ENCODE measurements around the gene ADARB2.

ADARB2 gene

DNA sequence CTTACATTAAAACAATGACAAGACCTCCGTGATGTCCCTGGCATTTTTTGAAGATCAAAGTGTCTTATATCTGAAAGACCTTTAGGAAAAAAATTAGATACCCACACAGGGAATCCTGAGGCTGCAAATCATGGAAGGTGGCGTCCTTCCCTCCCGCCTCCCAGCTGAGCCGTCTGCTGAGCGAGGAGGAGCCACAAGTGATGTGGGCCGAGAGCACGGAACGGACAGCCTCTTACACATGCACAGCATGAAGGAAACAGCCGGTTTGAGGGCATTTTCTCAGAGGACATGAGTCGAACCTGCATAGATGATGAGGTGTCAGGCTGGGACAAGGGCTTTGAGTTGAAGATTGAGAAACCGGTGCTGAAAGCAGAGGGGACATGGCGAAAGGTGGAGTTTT is 163.3 kb downstream of the ADARB2 start:
- H3K4me1 ChIP-seq (ENCODE audit: insufficient read depth, low read length), result no peaks in the 10 kb centered on the region
- H3K9me3 ChIP-seq (ENCODE audit: control insufficient read depth, insufficient read depth, low read length), result 0 out of 2 replicates have a peak, but pooled peaks cover 3% of the 10 kb centered on the region
- H3K36me3 ChIP-seq (ENCODE audit: insufficient read depth, low read length), result no peaks in the 10 kb centered on the region
- no peak overlapping the region for H3K9ac ChIP-seq (ENCODE audit: low read depth, low read length)

DNA sequence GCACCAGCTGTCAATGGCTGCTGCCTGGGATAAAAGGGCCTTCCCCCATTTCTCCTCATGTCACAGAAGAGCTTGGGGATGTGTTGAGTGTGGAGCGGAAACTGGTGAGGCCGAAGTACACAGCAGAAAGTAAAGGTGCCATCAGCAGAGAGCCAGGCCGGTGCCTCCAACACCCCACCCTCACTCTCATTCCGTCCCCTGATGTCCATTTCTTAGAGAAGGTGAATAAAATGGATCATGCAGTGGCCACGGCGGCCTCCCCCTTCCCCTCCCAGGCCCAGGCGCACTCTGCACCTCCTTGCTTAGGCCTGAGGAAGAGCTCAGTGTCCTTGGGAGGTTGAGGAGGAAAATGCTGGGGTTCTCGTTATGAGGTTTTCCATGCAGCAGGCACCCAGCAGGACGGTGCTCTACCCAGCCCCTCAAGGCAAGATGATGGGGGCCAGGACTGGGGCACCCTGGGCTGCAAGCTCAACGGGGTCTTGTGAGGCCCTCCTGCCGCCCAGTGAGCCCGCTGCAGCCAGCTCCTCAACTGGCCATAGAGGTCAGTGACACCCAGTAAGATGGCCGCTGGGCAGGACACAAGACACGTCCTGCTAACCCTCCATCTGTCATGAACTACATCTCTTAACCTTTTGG is 163.9 kb downstream of the ADARB2 start:
- Histone ChIP-seq H3K9ac (ENCODE audit: low read depth, low read length) (no peak overlapping the region), H3K36me3 (ENCODE audit: insufficient read depth, low read length) (no peaks in the 10 kb centered on the region), H3K9me3 (ENCODE audit: control insufficient read depth, insufficient read depth, low read length) (0 out of 2 replicates have a peak, but pooled peaks cover 3% of the 10 kb centered on the region), H3K4me1 (ENCODE audit: insufficient read depth, low read length) (no peaks in the 10 kb centered on the region)

- Histone ChIP-seq H3K9ac (ENCODE audit: low read depth, low read length) (no peak overlapping the region), H3K4me1 (ENCODE audit: insufficient read depth, low read length) (no peaks in the 10 kb centered on the region), H3K36me3 (ENCODE audit: insufficient read depth, low read length) (no peaks in the 10 kb centered on the region), H3K9me3 (ENCODE audit: control insufficient read depth, insufficient read depth, low read length) (0 out of 2 replicates have a peak, but pooled peaks cover 3% of the 10 kb centered on the region)
Measured at GRCh38 chr10:1572519-1573333, 164.6 kb downstream of the ADARB2 start.

GRCh38 chr10:1571587-1572237 is 165.6 kb downstream of the ADARB2 start:
- no peaks in the 10 kb centered on the region for H3K36me3 ChIP-seq (ENCODE audit: insufficient read depth, low read length)
- H3K9me3 ChIP-seq (ENCODE audit: control insufficient read depth, insufficient read depth, low read length), result 0 out of 2 replicates have a peak, but pooled peaks cover 3% of the 10 kb centered on the region
- no peaks in the 10 kb centered on the region for H3K4me1 ChIP-seq (ENCODE audit: insufficient read depth, low read length)
- no peak overlapping the region for H3K9ac ChIP-seq (ENCODE audit: low read depth, low read length)

GRCh38 chr10:1570416-1571051 is 166.8 kb downstream of the ADARB2 start:
- 0 out of 2 replicates have a peak, but pooled peaks cover 3% of the 10 kb centered on the region for H3K9me3 ChIP-seq (ENCODE audit: control insufficient read depth, insufficient read depth, low read length)
- H3K4me1 ChIP-seq (ENCODE audit: insufficient read depth, low read length), result no peaks in the 10 kb centered on the region

DNA sequence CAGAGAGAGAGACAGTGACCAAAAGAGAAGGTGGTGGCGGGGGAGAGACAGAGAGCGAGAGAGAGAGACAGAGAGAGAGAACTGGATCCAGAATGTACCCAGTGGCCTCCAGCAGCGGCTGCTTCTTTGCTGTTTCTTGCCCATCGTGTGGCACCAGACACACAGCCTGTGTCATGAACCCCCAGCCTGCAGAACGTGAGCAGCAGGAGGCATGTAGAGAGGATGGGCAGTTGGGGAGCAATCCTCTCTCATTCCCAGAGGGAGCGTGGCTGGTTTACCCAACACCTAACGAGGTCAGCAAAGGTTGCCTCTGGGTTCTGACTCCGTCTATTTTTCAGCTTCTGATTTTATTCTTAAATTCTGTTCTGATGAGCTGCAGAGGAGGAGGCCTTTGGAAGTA is 168.1 kb downstream of the ADARB2 start:
- H3K9ac ChIP-seq (ENCODE audit: low read depth, low read length), result no peak overlapping the region
- H3K9me3 ChIP-seq (ENCODE audit: control insufficient read depth, insufficient read depth, low read length), result 0 out of 2 replicates have a peak, but pooled peaks cover 3% of the 10 kb centered on the region
- no peaks in the 10 kb centered on the region for H3K4me1 ChIP-seq (ENCODE audit: insufficient read depth, low read length)
- H3K36me3 ChIP-seq (ENCODE audit: insufficient read depth, low read length), result no peaks in the 10 kb centered on the region

More at GRCh38 chr10:1570416-1571051, 166.8 kb downstream of the ADARB2 start:
- Histone ChIP-seq H3K9ac (ENCODE audit: low read depth, low read length) (no peak overlapping the region), H3K36me3 (ENCODE audit: insufficient read depth, low read length) (no peaks in the 10 kb centered on the region)

- Histone ChIP-seq H3K9ac (ENCODE audit: low read depth, low read length) (no peak overlapping the region), H3K4me1 (ENCODE audit: insufficient read depth, low read length) (no peaks in the 10 kb centered on the region)
Measured at GRCh38 chr10:1567742-1568495, 169.4 kb downstream of the ADARB2 start.

DNA sequence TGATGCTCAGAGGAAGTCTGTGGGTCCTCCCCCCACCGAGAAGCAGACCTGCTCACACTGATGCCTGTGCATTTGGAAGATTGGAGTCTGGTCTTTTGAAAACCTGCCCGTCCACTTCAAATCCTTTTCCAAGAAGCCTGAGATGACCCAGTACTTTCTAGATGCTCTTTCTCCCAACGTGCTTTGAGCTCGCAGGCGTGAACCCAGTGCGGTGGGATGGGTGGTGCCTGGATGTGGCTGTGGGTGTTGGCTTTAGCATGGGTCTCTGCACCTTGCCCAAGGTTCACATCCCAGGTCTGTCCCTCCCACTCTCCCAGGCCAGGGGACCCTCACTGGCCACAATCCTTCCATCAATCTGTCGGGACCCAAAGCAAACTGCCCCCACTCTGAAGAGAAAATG is 170.2 kb downstream of the ADARB2 start:
- no peaks in the 10 kb centered on the region for H3K36me3 ChIP-seq (ENCODE audit: insufficient read depth, low read length)
- no peak overlapping the region for H3K9ac ChIP-seq (ENCODE audit: low read depth, low read length)
- H3K9me3 ChIP-seq (ENCODE audit: control insufficient read depth, insufficient read depth, low read length), result no peaks in the 10 kb centered on the region
- no peaks in the 10 kb centered on the region for H3K4me1 ChIP-seq (ENCODE audit: insufficient read depth, low read length)

More at GRCh38 chr10:1567742-1568495, 169.4 kb downstream of the ADARB2 start:
- no peaks in the 10 kb centered on the region for H3K36me3 ChIP-seq (ENCODE audit: insufficient read depth, low read length)
- no peaks in the 10 kb centered on the region for H3K9me3 ChIP-seq (ENCODE audit: control insufficient read depth, insufficient read depth, low read length)

DNA sequence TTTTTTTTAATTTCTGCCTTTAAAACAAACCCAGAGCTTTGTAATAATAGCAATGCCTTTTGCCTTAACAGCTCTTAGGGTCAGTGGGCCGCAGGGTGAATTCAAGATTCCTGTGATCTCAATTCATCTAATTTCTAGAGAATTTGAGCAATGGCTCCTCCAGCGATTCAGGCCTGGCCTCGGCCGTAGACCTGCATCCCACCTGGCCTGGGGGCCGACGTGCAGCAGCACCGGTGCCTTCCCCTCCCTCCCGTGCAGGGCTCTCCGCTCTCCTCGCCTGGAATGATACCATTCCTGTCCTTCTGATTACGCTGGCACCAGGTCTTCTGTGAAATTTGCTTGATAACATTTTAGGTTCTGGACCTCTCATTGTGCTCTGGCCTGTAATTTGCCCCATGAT is 172.5 kb downstream of the ADARB2 start:
- H3K36me3 ChIP-seq (ENCODE audit: insufficient read depth, low read length), result no peaks in the 10 kb centered on the region
- H3K9ac ChIP-seq (ENCODE audit: low read depth, low read length), result no peak overlapping the region
- H3K9me3 ChIP-seq (ENCODE audit: control insufficient read depth, insufficient read depth, low read length), result no peaks in the 10 kb centered on the region
- no peaks in the 10 kb centered on the region for H3K4me1 ChIP-seq (ENCODE audit: insufficient read depth, low read length)

DNA sequence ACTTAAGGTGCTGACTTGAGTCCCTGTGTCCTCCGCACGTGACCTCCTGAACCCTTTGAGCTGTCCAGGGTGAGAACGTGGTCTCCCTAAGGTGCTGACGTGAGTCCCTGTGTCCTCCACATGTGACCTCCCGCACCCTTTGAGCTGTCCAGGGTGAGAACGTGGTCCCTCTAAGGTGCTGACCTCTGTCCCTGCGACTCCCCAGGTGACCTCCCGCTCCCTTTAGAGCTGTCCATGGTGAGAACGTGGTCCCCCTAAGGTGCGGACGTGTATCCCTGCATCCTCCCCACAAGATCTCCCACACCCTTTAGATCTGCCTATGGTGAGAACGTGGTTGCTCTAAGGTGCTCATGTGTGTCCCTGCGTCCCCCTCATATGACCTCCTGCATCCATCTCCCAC is 174.3 kb downstream of the ADARB2 start:
- Histone ChIP-seq H3K4me1 (ENCODE audit: insufficient read depth, low read length) (no peaks in the 10 kb centered on the region), H3K9ac (ENCODE audit: low read depth, low read length) (no peak overlapping the region), H3K36me3 (ENCODE audit: insufficient read depth, low read length) (no peaks in the 10 kb centered on the region), H3K9me3 (ENCODE audit: control insufficient read depth, insufficient read depth, low read length) (no peaks in the 10 kb centered on the region)

DNA sequence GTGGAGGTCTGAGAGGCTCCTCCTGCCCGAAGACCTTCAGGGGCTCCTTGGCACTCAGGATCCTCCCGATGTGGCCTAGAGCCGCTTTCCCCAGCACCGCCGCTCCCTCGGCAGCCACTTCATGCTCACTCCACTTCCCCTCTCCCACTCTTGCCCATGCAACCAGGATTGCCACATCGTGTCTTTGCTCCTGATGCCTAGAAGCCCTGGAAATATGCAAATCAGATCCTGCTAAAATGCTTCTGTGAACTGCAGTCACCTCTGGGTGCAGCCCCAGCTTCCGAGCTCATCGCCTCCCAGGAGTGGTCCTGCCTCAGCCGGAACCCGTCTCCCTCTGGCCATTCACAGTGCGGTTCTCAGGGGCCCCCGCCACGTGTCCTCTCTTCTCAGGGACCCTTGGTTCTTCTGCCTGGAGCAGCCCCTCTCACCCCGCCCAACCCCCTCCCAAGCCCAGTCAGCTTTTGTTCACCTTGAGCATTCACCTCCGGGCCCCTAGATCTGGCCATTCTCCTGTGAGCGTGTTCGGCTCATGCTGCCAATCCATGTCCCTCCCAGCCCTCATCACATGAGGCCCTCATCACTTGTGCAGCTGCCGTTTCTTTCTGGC is 175.5 kb downstream of the ADARB2 start:
- Histone ChIP-seq H3K36me3 (ENCODE audit: insufficient read depth, low read length) (no peaks in the 10 kb centered on the region), H3K9ac (ENCODE audit: low read depth, low read length) (no peak overlapping the region), H3K9me3 (ENCODE audit: control insufficient read depth, insufficient read depth, low read length) (no peaks in the 10 kb centered on the region), H3K4me1 (ENCODE audit: insufficient read depth, low read length) (no peaks in the 10 kb centered on the region)

GRCh38 chr10:1560535-1561192 is 176.7 kb downstream of the ADARB2 start:
- H3K36me3 ChIP-seq (ENCODE audit: insufficient read depth, low read length), result no peaks in the 10 kb centered on the region
- H3K4me1 ChIP-seq (ENCODE audit: insufficient read depth, low read length), result no peaks in the 10 kb centered on the region
- H3K9me3 ChIP-seq (ENCODE audit: control insufficient read depth, insufficient read depth, low read length), result no peaks in the 10 kb centered on the region
- H3K9ac ChIP-seq (ENCODE audit: low read depth, low read length), result no peak overlapping the region

DNA sequence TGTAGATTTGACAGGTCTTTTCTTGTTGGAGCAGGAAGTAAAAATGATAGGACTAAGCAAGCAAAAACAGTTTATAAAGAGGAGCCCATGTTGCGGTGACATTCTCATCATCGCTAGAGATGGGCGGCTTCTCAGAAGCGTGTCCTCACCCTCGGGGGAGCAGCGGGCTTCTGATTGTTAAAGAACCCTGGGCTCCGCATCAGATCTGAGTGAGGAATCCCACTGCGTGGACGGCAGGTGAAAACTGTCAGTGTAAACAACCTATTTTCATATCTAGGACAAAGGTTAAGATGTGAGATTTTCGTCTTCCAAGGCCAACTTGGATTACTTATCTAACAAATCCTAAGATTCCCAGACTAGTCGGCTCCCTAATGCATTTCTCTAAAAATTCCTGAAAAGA is 177.6 kb downstream of the ADARB2 start:
- Histone ChIP-seq H3K9me3 (ENCODE audit: control insufficient read depth, insufficient read depth, low read length) (no peaks in the 10 kb centered on the region), H3K9ac (ENCODE audit: low read depth, low read length) (no peak overlapping the region), H3K36me3 (ENCODE audit: insufficient read depth, low read length) (no peaks in the 10 kb centered on the region)

More for the DNA sequence above, 177.6 kb downstream of the ADARB2 start:
- no peaks in the 10 kb centered on the region for H3K4me1 ChIP-seq (ENCODE audit: insufficient read depth, low read length)

Data from ES-I3 (cell line).